SK-N-MC (cell line): ENCODE results near the gene TPRG1L.

Experiments used
- DNase-seq: peaks from one replicate; pipeline ENCODE4 v3.0.0-alpha.2; 2011; ENCODE audit warnings: low read depth, low spot score
- H3K27ac ChIP-seq: fragments of 200-600 bp; sonication (generic); 2 replicates; pipeline ENCODE4 v1.5.1; 2016; ENCODE audit warnings: mixed run types
- H3K36me3 ChIP-seq: fragments of 200-600 bp; sonication (generic); 2 replicates; pipeline ENCODE4 v1.6.1; 2017; ENCODE audit warnings: antibody characterized with exemption, low read length, mixed read lengths; ENCODE audit not compliant: insufficient read depth
- H3K4me3 ChIP-seq: fragments of 200-600 bp; sonication (generic); 2 replicates; pipeline ENCODE4 v1.5.1; 2016
- H3K9ac ChIP-seq: fragments of 200-600 bp; sonication (generic); 2 replicates; pipeline ENCODE4 v1.8.0; 2017; ENCODE audit warnings: mixed run types, mixed read lengths; ENCODE audit not compliant: insufficient read length
- H3K9me3 ChIP-seq: fragments of 200-600 bp; sonication (generic); 2 replicates; pipeline ENCODE4 v1.6.1; 2017; ENCODE audit warnings: low read depth, mild to moderate bottlenecking, antibody characterized with exemption, low read length, moderate library complexity, mixed read lengths
- EZH2 ChIP-seq: fragments of 200-600 bp; sonication (generic); IDR thresholded peaks from one replicate; pipeline ENCODE4 v1.6.1; 2017; ENCODE audit warnings: antibody characterized with exemption
- FOXP2 ChIP-seq: optimal IDR thresholded peaks from 2 replicates; pipeline ENCODE3; 2011; ENCODE audit warnings: mild to moderate bottlenecking, moderate library complexity; ENCODE audit not compliant: insufficient read depth; ENCODE audit errors: extremely low read length, control extremely low read depth
- POLR2AphosphoS5 ChIP-seq: IDR thresholded peaks from 2 replicates; pipeline ENCODE4 v1.6.1; 2012; ENCODE audit warnings: mild to moderate bottlenecking, low read depth, low read length, borderline replicate concordance

Gene TPRG1L

GRCh38 chr1:3640121-3640837 is 15.5 kb downstream of the TPRG1L start:
- H3K27ac ChIP-seq: no peak overlapping the region
- H3K9me3 ChIP-seq: no peaks in the 10 kb centered on the region
- no peak overlapping the region for H3K4me3 ChIP-seq
- H3K9ac ChIP-seq: no peak overlapping the region
- H3K36me3 ChIP-seq: peaks cover 22% of the 10 kb centered on the region; the same call in 1 of the 2 replicates
- no peak for DNase-seq
- TF ChIP-seq POLR2AphosphoS5 (no peak), EZH2 (no peak), FOXP2 (no peak)

- H3K27ac ChIP-seq: no peak overlapping the region
- DNase-seq: no peak
- no peak overlapping the region for H3K4me3 ChIP-seq
- H3K9ac ChIP-seq: no peak overlapping the region
- H3K9me3 ChIP-seq: no peaks in the 10 kb centered on the region
- H3K36me3 ChIP-seq: peaks cover 27% of the 10 kb centered on the region; the same call in 1 of the 2 replicates
- no peak for TF ChIP-seq FOXP2
- no peak for TF ChIP-seq EZH2
- TF ChIP-seq POLR2AphosphoS5: no peak
Measured at GRCh38 chr1:3641046-3641760, 16.4 kb downstream of the TPRG1L start.

GRCh38 chr1:3641816-3642215 is 17.0 kb downstream of the TPRG1L start:
- Histone ChIP-seq H3K27ac (no peak overlapping the region), H3K36me3 (peaks cover 22% of the 10 kb centered on the region; the same call in 1 of the 2 replicates), H3K4me3 (no peak overlapping the region), H3K9me3 (no peaks in the 10 kb centered on the region), H3K9ac (no peak overlapping the region)
- TF ChIP-seq EZH2: no peak
- no peak for TF ChIP-seq FOXP2
- TF ChIP-seq POLR2AphosphoS5: no peak
- DNase-seq: no peak

GRCh38 chr1:3642919-3643675 is 18.3 kb downstream of the TPRG1L start:
- no peak overlapping the region for H3K27ac ChIP-seq
- H3K9me3 ChIP-seq: no peaks in the 10 kb centered on the region
- peaks cover 21% of the 10 kb centered on the region for H3K36me3 ChIP-seq
- H3K4me3 ChIP-seq: no peak overlapping the region
- H3K9ac ChIP-seq: no peak overlapping the region
- no peak for DNase-seq
- TF ChIP-seq FOXP2 (no peak), EZH2 (no peak), POLR2AphosphoS5 (no peak)

GRCh38 chr1:3644273-3644672 is 19.5 kb downstream of the TPRG1L start:
- Histone ChIP-seq H3K4me3 (no peak overlapping the region), H3K36me3 (peaks cover 17% of the 10 kb centered on the region), H3K9me3 (no peaks in the 10 kb centered on the region), H3K9ac (no peak overlapping the region), H3K27ac (no peak overlapping the region)
- no peak for TF ChIP-seq POLR2AphosphoS5
- TF ChIP-seq EZH2: no peak
- no peak for TF ChIP-seq FOXP2
- no peak for DNase-seq

- H3K27ac ChIP-seq: no peak overlapping the region
- no peak overlapping the region for H3K9ac ChIP-seq
- no peaks in the 10 kb centered on the region for H3K9me3 ChIP-seq
- H3K36me3 ChIP-seq: peaks cover 17% of the 10 kb centered on the region
- no peak for TF ChIP-seq EZH2
- TF ChIP-seq FOXP2: no peak
- no peak for TF ChIP-seq POLR2AphosphoS5
- no peak overlapping the region for H3K4me3 ChIP-seq
- no peak for DNase-seq
Measured at GRCh38 chr1:3645247-3645646, 20.4 kb downstream of the TPRG1L start.

- no peak overlapping the region for H3K4me3 ChIP-seq
- no peaks in the 10 kb centered on the region for H3K9me3 ChIP-seq
- H3K27ac ChIP-seq: no peak overlapping the region
- DNase-seq: no peak
- TF ChIP-seq EZH2 (no peak), FOXP2 (no peak), POLR2AphosphoS5 (no peak)
- H3K9ac ChIP-seq: no peak overlapping the region
- H3K36me3 ChIP-seq: peaks cover 17% of the 10 kb centered on the region
Measured at GRCh38 chr1:3645666-3646355, 21.0 kb downstream of the TPRG1L start.

- Histone ChIP-seq H3K9ac (no peak overlapping the region), H3K4me3 (no peak overlapping the region), H3K9me3 (no peaks in the 10 kb centered on the region), H3K27ac (no peak overlapping the region), H3K36me3 (peaks cover 17% of the 10 kb centered on the region)
- TF ChIP-seq EZH2: no peak
- no peak for TF ChIP-seq POLR2AphosphoS5
- TF ChIP-seq FOXP2: no peak
- DNase-seq: no peak
Measured at GRCh38 chr1:3646596-3646995, 21.8 kb downstream of the TPRG1L start.
